Esophagus muscularis mucosa (tissue), 4 donors: ENCODE data around the gene MSL1. TPM values are rescaled to one million over a fixed set of nuclear protein-coding genes. Genes with fewer than 3 reads are reported as not detected.

Experiments used
- DNase-seq: peaks from one replicate; pipeline ENCODE4 v3.0.0-alpha.2; 2017; ENCODE audit errors: extremely low spot score
- H3K27ac ChIP-seq, 4 donors: fragments of 200-600 bp; sonication (generic); replicated peaks in 1 of 4; 1 replicate in 3 of 4; 2 replicates in 1 of 4; pipeline ENCODE4 v1.5.1; 2016 to 2019; ENCODE audit warnings: mild to moderate bottlenecking in 1 of 4
- H3K27me3 ChIP-seq, 4 donors: fragments of 200-600 bp; sonication (generic); one replicate each; pipeline versions ENCODE4 v1.5.1 to v1.6.0; 2016 to 2019
- H3K36me3 ChIP-seq, 4 donors: fragments of 200-600 bp; sonication (generic); one replicate each; pipeline ENCODE4 v1.5.1; 2016 to 2019
- H3K4me1 ChIP-seq, 4 donors: fragments of 200-600 bp; sonication (generic); one replicate each; pipeline ENCODE4 v1.5.1; 2016 to 2019
- H3K4me3 ChIP-seq, 4 donors: fragments of 200-600 bp; sonication (generic); 1 replicate in 2 of 4; 2 replicates in 2 of 4; pipeline ENCODE4 v1.5.1; 2016 to 2019; ENCODE audit warnings: mild to moderate bottlenecking in 4 of 4, moderate library complexity in 1 of 4
- H3K9me3 ChIP-seq, 4 donors: fragments of 200-600 bp; sonication (generic); 1 replicate in 3 of 4; 2 replicates in 1 of 4; pipeline ENCODE4 v1.5.1; 2016 to 2019
- EP300 ChIP-seq: sonication (generic); formaldehyde crosslinking; IDR thresholded peaks from one replicate; pipeline ENCODE4 v1.6.1; 2017; ENCODE audit warnings: antibody characterized with exemption
- POLR2A ChIP-seq: fragments of 450-650 bp; IDR thresholded peaks from one replicate; pipeline ENCODE4 v1.6.1; 2017; ENCODE audit warnings: antibody characterized with exemption, moderate library complexity, mild to moderate bottlenecking, low read depth
- POLR2AphosphoS5 ChIP-seq, 2 donors: sonication (generic); formaldehyde crosslinking; IDR thresholded peaks; one replicate each; pipeline ENCODE4 v1.6.1; 2017; ENCODE audit warnings: antibody characterized with exemption in 2 of 2
- WGBS: methylation state at CpG from one replicate; pipeline ENCODE4 v1.1.5; 2018; 5-methylcytosine and 5-hydroxymethylcytosine counted together
- intact Hi-C: fragments of 100-400 bp; cut with DNase I; formaldehyde crosslinking; loops from one replicate; pipeline ENCODE4 v1.15.1; 2023
- total RNA-seq, 4 donors: library from RNA; depleted of rRNA; stranded (reverse); fragments of >200 nt; gene quantifications; one replicate each; pipeline versions ENCODE4 v1.1.0 to v1.2.1, GENCODE V29; 2016
- TF ChIP-seq, protein P1 (sequence below), 3 experiments: fragments of 200-600 bp in 2 of 3; fragments of 450-650 bp in 1 of 3; sonication (generic) in 2 of 3; IDR thresholded peaks; one replicate each; pipeline ENCODE4 v1.5.1; 2017 to 2019; ENCODE audit warnings: antibody characterized with exemption in 3 of 3, mild to moderate bottlenecking in 2 of 3, moderate library complexity in 1 of 3

The MSL1 gene
- total RNA-seq, 4 donors from 2014 or later, result 64.1 to 86.8 (median 72.2) TPM

DNA sequence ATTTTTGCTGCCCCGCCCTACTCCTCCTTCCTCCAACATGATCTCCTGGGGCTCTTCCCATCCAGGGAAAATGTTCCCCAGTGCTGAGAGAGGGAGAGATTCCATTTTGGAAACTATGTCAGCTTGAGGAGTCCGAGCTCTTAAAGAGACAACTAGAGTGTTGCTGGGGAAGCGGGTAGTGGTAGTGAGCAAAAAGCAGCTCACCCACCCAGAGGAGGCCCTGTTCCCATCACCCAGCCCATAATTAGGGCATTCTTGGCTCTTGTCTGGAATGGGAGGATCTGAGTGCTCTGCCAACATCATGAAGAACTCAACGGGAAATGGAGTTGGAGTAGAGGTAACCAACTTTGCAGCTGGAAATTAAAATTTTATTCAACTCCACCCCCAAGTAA, 9.1 kb upstream of the MSL1 start:
- peak overlapping the region; percentile 88 to 99 (median 94) for H3K27ac ChIP-seq
- intact Hi-C loops, result loop anchor here (2.0 kb wide), 2 partner anchors 28 to 56 kb away; partner anchors contain the start of gene CASC3
- peaks cover 61 to 73% (median 71%) of the 10 kb centered on the region in 4 donors for H3K4me1 ChIP-seq
- H3K36me3 ChIP-seq, result no peaks in the 10 kb centered on the region
- 37% methylated on average over 4 of the region's 4 CpGs for WGBS
- no peaks in the 10 kb centered on the region for H3K27me3 ChIP-seq
- H3K4me3 ChIP-seq, result peak overlapping the region; percentile 6 to 52 (median 34)
- H3K9me3 ChIP-seq, result no peaks in the 10 kb centered on the region
- TF ChIP-seq, protein P1, sequence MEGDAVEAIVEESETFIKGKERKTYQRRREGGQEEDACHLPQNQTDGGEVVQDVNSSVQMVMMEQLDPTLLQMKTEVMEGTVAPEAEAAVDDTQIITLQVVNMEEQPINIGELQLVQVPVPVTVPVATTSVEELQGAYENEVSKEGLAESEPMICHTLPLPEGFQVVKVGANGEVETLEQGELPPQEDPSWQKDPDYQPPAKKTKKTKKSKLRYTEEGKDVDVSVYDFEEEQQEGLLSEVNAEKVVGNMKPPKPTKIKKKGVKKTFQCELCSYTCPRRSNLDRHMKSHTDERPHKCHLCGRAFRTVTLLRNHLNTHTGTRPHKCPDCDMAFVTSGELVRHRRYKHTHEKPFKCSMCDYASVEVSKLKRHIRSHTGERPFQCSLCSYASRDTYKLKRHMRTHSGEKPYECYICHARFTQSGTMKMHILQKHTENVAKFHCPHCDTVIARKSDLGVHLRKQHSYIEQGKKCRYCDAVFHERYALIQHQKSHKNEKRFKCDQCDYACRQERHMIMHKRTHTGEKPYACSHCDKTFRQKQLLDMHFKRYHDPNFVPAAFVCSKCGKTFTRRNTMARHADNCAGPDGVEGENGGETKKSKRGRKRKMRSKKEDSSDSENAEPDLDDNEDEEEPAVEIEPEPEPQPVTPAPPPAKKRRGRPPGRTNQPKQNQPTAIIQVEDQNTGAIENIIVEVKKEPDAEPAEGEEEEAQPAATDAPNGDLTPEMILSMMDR (IDR thresholded peaks at IDR 0.05), result no peak
- TF ChIP-seq POLR2A (no peak), POLR2AphosphoS5 (IDR thresholded peaks at IDR 0.05) (no peak), EP300 (no peak)
- DNase-seq, result no peak

DNA sequence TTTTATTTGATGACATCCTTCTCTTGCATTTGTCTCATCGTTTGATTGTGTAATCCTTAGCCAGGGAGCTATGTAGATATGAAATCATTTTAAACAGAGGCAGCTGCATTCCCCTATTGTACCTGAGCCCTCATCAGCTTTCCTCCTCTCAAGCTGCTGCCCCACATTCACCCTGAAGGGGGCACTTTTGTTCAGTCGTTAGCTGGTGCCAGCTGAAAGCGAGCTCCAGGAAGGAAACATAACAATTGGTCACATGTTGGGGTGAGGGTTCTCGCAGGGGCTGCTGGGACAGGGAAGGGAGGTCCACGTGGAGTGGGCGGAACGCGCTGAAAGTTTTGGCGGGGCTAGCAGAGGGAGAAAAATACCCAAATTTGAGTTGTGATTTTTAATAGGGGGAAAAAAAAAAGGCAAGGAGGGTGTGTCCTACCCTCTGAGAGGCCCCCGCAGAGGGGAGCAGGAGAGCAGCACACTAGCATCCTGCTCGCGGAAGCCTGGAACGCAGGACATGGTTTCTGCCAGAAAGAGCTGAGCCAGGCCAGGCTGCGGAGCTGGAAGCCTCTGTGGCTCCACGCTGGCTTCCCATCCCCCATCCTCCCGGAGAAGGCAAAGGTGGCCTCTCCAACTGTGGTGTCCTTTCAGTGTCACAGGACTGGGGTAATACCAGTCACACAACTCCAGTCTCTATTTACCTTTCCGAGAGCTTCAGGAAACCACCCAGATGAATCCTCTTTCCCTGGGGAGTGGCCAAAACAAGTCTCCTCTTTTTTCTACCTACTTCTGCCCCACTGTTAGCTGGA, 8.5 kb upstream of the MSL1 start:
- Histone ChIP-seq H3K27me3 (no peaks in the 10 kb centered on the region), H3K4me1 (peaks cover 55 to 67% (median 65%) of the 10 kb centered on the region in 4 donors), H3K4me3 (peak overlapping the region; percentile 51 to 63 (median 53)), H3K36me3 (no peaks in the 10 kb centered on the region), H3K9me3 (no peaks in the 10 kb centered on the region), H3K27ac (peak overlapping the region; percentile 88 to 99 (median 94))
- TF ChIP-seq, protein P1 (IDR thresholded peaks at IDR 0.05), result peak in 2 of 3 experiments; percentile 85 to 98
- TF ChIP-seq POLR2A (no peak), POLR2AphosphoS5 (IDR thresholded peaks at IDR 0.05) (peak; percentile 80 to 99), EP300 (no peak)
- DNase-seq, result peak; percentile 98
- under 1% methylated on average over 15 of the region's 17 CpGs for WGBS
- intact Hi-C loops, result loop anchor here (2.0 kb wide), 2 partner anchors 27 to 55 kb away; partner anchors contain the start of gene CASC3

DNA sequence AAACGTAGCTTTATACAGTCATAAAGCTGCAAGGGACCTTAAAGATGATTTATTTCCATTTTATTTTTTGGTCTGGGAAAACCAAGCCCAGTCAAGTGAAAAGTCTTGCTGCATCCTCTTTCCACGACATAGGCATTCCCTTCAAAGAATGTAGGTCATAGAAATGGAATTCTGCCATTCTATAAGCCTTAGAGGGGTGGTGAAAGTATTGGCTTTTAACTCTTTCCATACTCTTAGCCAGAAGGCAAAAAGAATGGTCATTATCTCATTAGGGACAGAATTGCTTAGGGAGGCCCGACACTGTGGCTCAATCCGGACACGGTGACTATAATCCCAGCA, 7.9 kb upstream of the MSL1 start:
- H3K9me3 ChIP-seq, result no peaks in the 10 kb centered on the region
- peak overlapping the region; percentile 88 to 99 (median 94) for H3K27ac ChIP-seq
- H3K4me3 ChIP-seq, result peak overlapping the region; percentile 51 to 63 (median 53)
- DNase-seq, result no peak
- intact Hi-C loops, result loop anchor here (2.0 kb wide), 2 partner anchors 27 to 55 kb away; partner anchors contain the start of gene CASC3
- TF ChIP-seq POLR2AphosphoS5 (IDR thresholded peaks at IDR 0.05), result no peak
- TF ChIP-seq, protein P1 (IDR thresholded peaks at IDR 0.05), result no peak
- TF ChIP-seq EP300, result no peak
- no peak for TF ChIP-seq POLR2A
- H3K4me1 ChIP-seq, result peaks cover 49 to 61% (median 59%) of the 10 kb centered on the region in 4 donors
- H3K36me3 ChIP-seq, result no peaks in the 10 kb centered on the region
- 31% methylated on average over 5 of the region's 5 CpGs for WGBS
- no peaks in the 10 kb centered on the region for H3K27me3 ChIP-seq

DNA sequence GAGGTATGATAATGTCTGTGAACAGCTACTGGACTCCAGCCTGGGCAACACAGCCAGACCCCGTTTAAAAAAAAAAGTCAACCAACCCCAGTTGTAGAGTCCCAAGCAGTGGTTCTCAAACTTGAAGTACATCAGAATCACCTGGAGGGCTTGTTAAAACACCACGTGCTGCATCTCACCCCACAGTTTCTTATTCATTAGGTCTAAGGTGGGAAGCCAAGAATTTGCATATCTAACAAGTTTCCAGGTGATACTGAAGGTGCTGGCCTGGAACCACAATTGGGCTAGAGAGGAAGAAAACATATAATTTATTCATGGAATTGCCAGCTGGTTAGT, 6.7 kb upstream of the MSL1 start:
- no peaks in the 10 kb centered on the region for H3K9me3 ChIP-seq
- WGBS, result 54% methylated on average over 2 of the region's 2 CpGs
- peaks cover 38 to 55% (median 54%) of the 10 kb centered on the region in 4 donors for H3K4me1 ChIP-seq
- H3K4me3 ChIP-seq, result no peak overlapping the region
- H3K36me3 ChIP-seq, result no peaks in the 10 kb centered on the region
- TF ChIP-seq POLR2A (no peak), POLR2AphosphoS5 (IDR thresholded peaks at IDR 0.05) (no peak), EP300 (no peak)
- TF ChIP-seq, protein P1 (IDR thresholded peaks at IDR 0.05), result no peak
- no peak for DNase-seq
- H3K27me3 ChIP-seq, result no peaks in the 10 kb centered on the region
- peak overlapping the region; percentile 88 to 99 (median 94) for H3K27ac ChIP-seq
- intact Hi-C loops, result no loop called here
